HepG2 (cell line): ENCODE results near the gene ATAD3C. TPM values are rescaled to one million over a fixed set of nuclear protein-coding genes. Genes with fewer than 3 reads are reported as not detected.
A peak's percentile ranks its signal among the peaks of the same experiment; 100 is the strongest.

Experiments
- ATAC-seq: fragments of 200-7000 bp; cut with Tn5 transposase; 3 replicates; pipeline ENCODE4 v1.9.1; 2020; ENCODE audit warnings: mild to moderate bottlenecking, moderate library complexity
- BruUV-seq: library from RNA; stranded (reverse); fragments of 400-500 nt; replicated peaks from 2 replicates; lab custom pipeline; 2021; lab: Mats Ljungman, UMichigan
- CTCF ChIA-PET: fragments of 300-600 bp; formaldehyde crosslinking; extraction: SDS; loops from one replicate; lab custom pipeline; 2021; ENCODE audit warnings: low total read pairs, inconsistent platforms, low intra/inter-chr PET ratio; lab: Yijun Ruan, JAX
- POLR2A ChIA-PET: fragments of 350-600 bp; sonication (Branson Sonifier 250); formaldehyde crosslinking; loops from one replicate; lab custom pipeline; 2020; ENCODE audit warnings: antibody characterized with exemption, inconsistent platforms; lab: Yijun Ruan, JAX
- DNase-seq: peaks from one replicate; pipeline ENCODE4 v3.0.0-alpha.2; 2015; ENCODE audit warnings: low spot score
- FAIRE-seq: peaks from 3 replicates; lab custom pipeline; 2011; peaks lifted over from hg19 to GRCh38; lab: Jason Lieb, UNC
- H2AFZ ChIP-seq: one replicate; pipeline ENCODE4 v1.6.1; 2011; ENCODE audit warnings: low read length, inconsistent platforms
- H3K27ac ChIP-seq: fragments of 300-600 bp; 3 replicates; pipeline ENCODE4 v1.8.0; 2011; ENCODE audit warnings: mixed run types, mild to moderate bottlenecking, mixed read lengths, low read length, inconsistent platforms; ENCODE audit not compliant: insufficient read depth; ENCODE audit errors: extremely low read length
- H3K27me3 ChIP-seq, 2 experiments: fragments of 200-600 bp in 1 of 2; 2 replicates in 1 of 2; 3 replicates in 1 of 2; pipeline versions ENCODE4 v1.6.0 to v1.8.0; 2011; ENCODE audit warnings: low read length in 2 of 2, mild to moderate bottlenecking in 2 of 2, moderate library complexity in 2 of 2, inconsistent platforms in 1 of 2; ENCODE audit not compliant: insufficient read depth in 2 of 2, control insufficient read depth in 1 of 2
- H3K36me3 ChIP-seq, 2 experiments: fragments of 200-600 bp in 1 of 2; replicated peaks in 1 of 2; 2 replicates in 1 of 2; 3 replicates in 1 of 2; pipeline versions ENCODE4 v1.5.1 to v1.8.0; 2011; ENCODE audit warnings: low read length in 2 of 2, inconsistent platforms in 1 of 2; ENCODE audit not compliant: insufficient read depth in 2 of 2, control insufficient read depth in 1 of 2
- H3K4me1 ChIP-seq: 2 replicates; pipeline ENCODE4 v1.5.1; 2012; ENCODE audit warnings: low read length, inconsistent platforms; ENCODE audit not compliant: insufficient read depth
- H3K4me2 ChIP-seq: 2 replicates; pipeline ENCODE4 v1.6.0; 2011; ENCODE audit warnings: low read depth, low read length, inconsistent platforms
- H3K4me3 ChIP-seq, 3 experiments: fragments of 200-600 bp in 1 of 3; sonication (generic), shearing (Covaris generic) in 1 of 3; replicated peaks in 1 of 3; 2 replicates each; pipeline ENCODE4 v1.5.1; 2011 to 2016; ENCODE audit warnings: low read length in 3 of 3, inconsistent platforms in 2 of 3, low read depth in 2 of 3, mild to moderate bottlenecking in 2 of 3, control low read depth in 1 of 3, mixed read lengths in 1 of 3; ENCODE audit not compliant: insufficient read depth in 1 of 3
- H3K79me2 ChIP-seq: one replicate; pipeline ENCODE4 v1.6.1; 2011; ENCODE audit warnings: low read length, inconsistent platforms; ENCODE audit not compliant: insufficient read depth
- H3K9ac ChIP-seq: 2 replicates; pipeline ENCODE4 v1.6.0; 2011; ENCODE audit warnings: mild to moderate bottlenecking, low read depth, low read length, inconsistent platforms; ENCODE audit not compliant: insufficient read depth
- H3K9me3 ChIP-seq: 2 replicates; pipeline ENCODE4 v1.5.1; 2012; ENCODE audit warnings: mild to moderate bottlenecking, low read length
- H4K20me1 ChIP-seq: 2 replicates; pipeline ENCODE4 v1.6.0; 2011; ENCODE audit warnings: inconsistent platforms, mild to moderate bottlenecking, low read length, moderate library complexity; ENCODE audit not compliant: insufficient read depth
- AGO1 ChIP-seq: fragments of 200-400 bp; formaldehyde crosslinking; IDR thresholded peaks from 2 replicates; pipeline ENCODE4 v1.6.1; 2017; ENCODE audit warnings: mild to moderate bottlenecking, low read depth, low read length, moderate library complexity; ENCODE audit not compliant: poor library complexity, severe bottlenecking
- ARNT2 ChIP-seq: sonication (generic); formaldehyde crosslinking; IDR thresholded peaks from 2 replicates; pipeline ENCODE4 v1.8.0; 2022; ENCODE audit warnings: mild to moderate bottlenecking, low read depth, missing genetic modification reagents, moderate library complexity
- HDAC6 ChIP-seq: fragments of 200-600 bp; sonication (generic); IDR thresholded peaks from 2 replicates; pipeline ENCODE4 v1.7.0; 2017; ENCODE audit warnings: mild to moderate bottlenecking, antibody characterized with exemption, low read length, low read depth
- NR2C2 ChIP-seq: sonication (generic); formaldehyde crosslinking; IDR thresholded peaks from 2 replicates; pipeline ENCODE4 v1.4.0; 2020; ENCODE audit warnings: missing genetic modification reagents, mild to moderate bottlenecking, moderate library complexity, borderline replicate concordance
- RBFOX2 ChIP-seq: fragments of 200-400 bp; formaldehyde crosslinking; IDR thresholded peaks from 2 replicates; pipeline ENCODE4 v1.6.1; 2017; ENCODE audit warnings: low read depth, mild to moderate bottlenecking, low read length
- SAFB2 ChIP-seq: sonication (generic); formaldehyde crosslinking; IDR thresholded peaks from 2 replicates; pipeline ENCODE4 v1.5.1; 2020; ENCODE audit warnings: missing genetic modification reagents, low read depth, mild to moderate bottlenecking, borderline replicate concordance
- SALL2 ChIP-seq: sonication (generic); formaldehyde crosslinking; IDR thresholded peaks from 2 replicates; pipeline ENCODE4 v1.8.1; 2023; ENCODE audit warnings: mild to moderate bottlenecking, missing genetic modification reagents, inconsistent platforms
- SP1 ChIP-seq, 2 experiments: fragments of 450-650 bp in 1 of 2; sonication (generic) in 1 of 2; formaldehyde crosslinking in 1 of 2; IDR thresholded peaks; 2 replicates each; pipeline versions ENCODE4 v1.4.0 to v1.6.1; 2016 to 2020; ENCODE audit warnings: missing genetic modification reagents in 1 of 2
- TAF15 ChIP-seq: fragments of 200-400 bp; formaldehyde crosslinking; IDR thresholded peaks from one replicate; pipeline ENCODE4 v1.6.1; 2018; ENCODE audit warnings: mild to moderate bottlenecking, low read depth, low read length; ENCODE audit not compliant: poor library complexity, severe bottlenecking
- ZNF136 ChIP-seq: sonication (generic); formaldehyde crosslinking; IDR thresholded peaks from 2 replicates; pipeline ENCODE4 v1.8.1; 2022; ENCODE audit warnings: low read depth, mild to moderate bottlenecking, moderate library complexity, missing genetic modification reagents
- ZNF138 ChIP-seq: sonication (generic); formaldehyde crosslinking; IDR thresholded peaks from 2 replicates; pipeline ENCODE4 v1.5.0; 2020; ENCODE audit warnings: mild to moderate bottlenecking, low read depth, missing genetic modification reagents
- ZNF235 ChIP-seq: sonication (generic); formaldehyde crosslinking; IDR thresholded peaks from 2 replicates; pipeline ENCODE4 v1.8.1; 2023; ENCODE audit warnings: mild to moderate bottlenecking, missing genetic modification reagents, borderline replicate concordance
- ZNF678 ChIP-seq: sonication (generic); formaldehyde crosslinking; IDR thresholded peaks from 2 replicates; pipeline ENCODE4 v1.4.0; 2020; ENCODE audit warnings: mild to moderate bottlenecking, missing genetic modification reagents
- ZSCAN29 ChIP-seq: sonication (generic); formaldehyde crosslinking; conservative IDR thresholded peaks from 2 replicates; pipeline ENCODE4 v1.4.0; 2020; ENCODE audit warnings: mild to moderate bottlenecking, missing genetic modification reagents
- whole genome bisulfite sequencing: methylation state at CpG from one replicate; pipeline ENCODE4 v1.1.6; 2017; ENCODE audit warnings: low lambda C conversion rate; 5-methylcytosine and 5-hydroxymethylcytosine counted together
- in situ Hi-C: cut with HindIII; loops from 2 replicates; pipeline ENCODE4 v1.10.0; 2017; ENCODE audit warnings: low pct_unique_long_range_greater_than_20kb; ENCODE audit not compliant: extremely low pct_ligation_motif_present
- intact Hi-C: fragments of 100-400 bp; cut with micrococcal nuclease; formaldehyde crosslinking; loops from one replicate; pipeline ENCODE4 v1.10.0; 2022; ENCODE audit not compliant: unreplicated experiment
- polyA plus RNA-seq, 8 experiments: library from polyadenylated mRNA; depleted of rRNA in 3 of 8; stranded (reverse) in 7 of 8; unstranded in 1 of 8; fragments of >200 nt; fragmentation: Illumina TruSeq in 4 of 8; extraction: Trizol in 4 of 8; gene quantifications; 2 replicates each; pipeline versions ENCODE4 v1.2.1 to v1.2.3, GENCODE V29; 2011 to 2016; ENCODE audit warnings: low read depth in 4 of 8, missing spikeins in 1 of 8, mixed read lengths in 1 of 8; ENCODE audit not compliant: insufficient read depth in 1 of 8
- total RNA-seq, 5 experiments: library from RNA; depleted of rRNA; stranded (reverse); fragments of >200 nt; fragmentation: Illumina TruSeq; extraction: Trizol; gene quantifications; 2 replicates each; pipeline ENCODE4 v1.2.3, GENCODE V29; 2016; ENCODE audit warnings: low read depth in 1 of 5
- TF ChIP-seq, protein P1 (sequence below): sonication (generic); formaldehyde crosslinking; IDR thresholded peaks from 2 replicates; pipeline ENCODE4 v1.8.0; 2022; ENCODE audit warnings: mild to moderate bottlenecking, missing genetic modification reagents, borderline replicate concordance
- TF ChIP-seq, protein P2 (sequence below), 2 experiments: sonication (generic) in 1 of 2; formaldehyde crosslinking in 1 of 2; IDR thresholded peaks; 2 replicates each; pipeline versions ENCODE4 v1.4.0 to v1.6.1; 2016 to 2020; ENCODE audit warnings: borderline replicate concordance in 1 of 2, low read depth in 1 of 2, mild to moderate bottlenecking in 1 of 2, missing genetic modification reagents in 1 of 2

The ATAD3C gene
- total and polyA plus RNA-seq, 2 of the 13 experiments (the other 11 are each of a cell fraction or from before 2014, with no cell fraction given) = 2.4 to 3.2 TPM

DNA sequence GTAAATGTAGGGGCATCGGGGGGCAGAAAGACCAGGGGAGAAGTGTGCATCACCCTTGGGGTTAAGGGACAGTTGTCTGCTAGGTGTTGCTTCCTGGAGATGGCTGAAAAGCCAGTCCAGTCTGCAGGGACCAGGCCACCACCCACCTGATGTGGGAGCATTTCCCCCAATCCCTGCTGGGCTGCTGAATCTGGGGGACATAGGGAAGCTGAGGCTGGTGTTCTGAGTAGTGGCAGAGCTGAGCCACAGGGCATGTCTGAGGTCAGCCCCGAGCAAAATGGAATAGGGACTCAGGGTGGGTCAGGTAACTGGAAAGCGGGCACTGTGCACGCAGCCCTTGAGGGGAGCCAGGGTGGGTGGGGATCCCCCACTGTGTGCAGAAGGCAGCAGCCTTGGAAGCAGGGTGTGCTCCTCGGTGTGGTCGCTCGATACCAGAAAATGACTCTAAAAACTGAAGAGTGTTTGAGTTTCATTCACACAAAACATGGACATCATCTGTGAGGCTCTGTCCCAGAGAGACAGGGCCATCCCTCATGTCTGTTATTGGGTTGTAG is 48.0 kb upstream of the ATAD3C start:
- BruUV-seq = no TSS peak
- Histone ChIP-seq H3K4me3 (peak overlapping the region in 2 of 3 experiments; percentile 25 to 95; a peak in 3 of 6 replicates), H3K36me3 (peaks cover 11 to 41% of the 10 kb centered on the region in 2 experiments; a peak in 3 of 5 replicates), H3K9me3 (no peaks in the 10 kb centered on the region), H3K9ac (peak overlapping the region; percentile 52), H3K4me2 (peak overlapping the region; percentile 94), H3K27me3 (no peaks in the 10 kb centered on the region), H3K27ac (peak overlapping the region; percentile 85), H4K20me1 (peaks cover 17% of the 10 kb centered on the region), H3K4me1 (peaks cover 69% of the 10 kb centered on the region), H2AFZ (no peak overlapping the region), H3K79me2 (peaks cover 59% of the 10 kb centered on the region)
- no peak for DNase-seq
- WGBS = 88% methylated on average over 6 of the region's 7 CpGs
- no peak for ATAC-seq
- FAIRE-seq = no peak
- ChIA-PET CTCF (no interaction called here), POLR2A (interaction anchor here (0.9 to 12.4 kb wide), 10 partner anchors 13 to 104 kb away, joined by 3 to 355 read pairs (median 10); partner anchors contain the start of genes ANKRD65, MXRA8 and VWA1)
- intact Hi-C loops (no loop called here), in situ Hi-C loops (loop anchor here (5.0 kb wide), 1 partner anchor 36 kb away; the partner anchor contains the start of gene VWA1)
- no peak for TF ChIP-seq SALL2 (CRISPR knock-in tag)
- TF ChIP-seq RBFOX2 = 0 out of 2 replicates have a peak, but pooled peaks have one; percentile 27
- TF ChIP-seq SP1 (IDR thresholded peaks at IDR 0.05) = no peak
- no peak for TF ChIP-seq SP1 (CRISPR knock-in tag; IDR thresholded peaks at IDR 0.05)
- TF ChIP-seq ZSCAN29 = 0 out of 2 replicates have a peak, but pooled peaks have one; percentile 5
- no peak for TF ChIP-seq ZNF138
- 0 out of 2 replicates have a peak, but pooled peaks have one; percentile 12 for TF ChIP-seq SAFB2
- no peak for TF ChIP-seq TAF15
- TF ChIP-seq NR2C2 (CRISPR knock-in tag) = no peak
- TF ChIP-seq ZNF136 (CRISPR knock-in tag) = no peak
- TF ChIP-seq, protein P1, sequence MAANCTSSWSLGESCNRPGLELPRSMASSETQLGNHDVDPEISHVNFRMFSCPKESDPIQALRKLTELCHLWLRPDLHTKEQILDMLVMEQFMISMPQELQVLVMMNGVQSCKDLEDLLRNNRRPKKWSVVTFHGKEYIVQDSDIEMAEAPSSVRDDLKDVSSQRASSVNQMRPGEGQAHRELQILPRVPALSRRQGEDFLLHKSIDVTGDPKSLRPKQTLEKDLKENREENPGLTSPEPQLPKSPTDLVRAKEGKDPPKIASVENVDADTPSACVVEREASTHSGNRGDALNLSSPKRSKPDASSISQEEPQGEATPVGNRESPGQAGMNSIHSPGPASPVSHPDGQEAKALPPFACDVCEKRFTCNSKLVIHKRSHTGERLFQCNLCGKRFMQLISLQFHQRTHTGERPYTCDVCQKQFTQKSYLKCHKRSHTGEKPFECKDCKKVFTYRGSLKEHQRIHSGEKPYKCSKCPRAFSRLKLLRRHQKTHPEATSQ (CRISPR knock-in tag) = no peak
- TF ChIP-seq ZNF235 (CRISPR knock-in tag) = 0 out of 2 replicates have a peak, but pooled peaks have one; percentile 26
- TF ChIP-seq, protein P2, sequence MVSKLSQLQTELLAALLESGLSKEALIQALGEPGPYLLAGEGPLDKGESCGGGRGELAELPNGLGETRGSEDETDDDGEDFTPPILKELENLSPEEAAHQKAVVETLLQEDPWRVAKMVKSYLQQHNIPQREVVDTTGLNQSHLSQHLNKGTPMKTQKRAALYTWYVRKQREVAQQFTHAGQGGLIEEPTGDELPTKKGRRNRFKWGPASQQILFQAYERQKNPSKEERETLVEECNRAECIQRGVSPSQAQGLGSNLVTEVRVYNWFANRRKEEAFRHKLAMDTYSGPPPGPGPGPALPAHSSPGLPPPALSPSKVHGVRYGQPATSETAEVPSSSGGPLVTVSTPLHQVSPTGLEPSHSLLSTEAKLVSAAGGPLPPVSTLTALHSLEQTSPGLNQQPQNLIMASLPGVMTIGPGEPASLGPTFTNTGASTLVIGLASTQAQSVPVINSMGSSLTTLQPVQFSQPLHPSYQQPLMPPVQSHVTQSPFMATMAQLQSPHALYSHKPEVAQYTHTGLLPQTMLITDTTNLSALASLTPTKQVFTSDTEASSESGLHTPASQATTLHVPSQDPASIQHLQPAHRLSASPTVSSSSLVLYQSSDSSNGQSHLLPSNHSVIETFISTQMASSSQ (IDR thresholded peaks at IDR 0.05; ENCODE audit: low read depth) = no peak
- TF ChIP-seq, protein P2 (CRISPR knock-in tag; IDR thresholded peaks at IDR 0.05; ENCODE audit: borderline replicate concordance) = no peak
- 0 out of 2 replicates have a peak, but pooled peaks have one; percentile 30 for TF ChIP-seq ARNT2 (CRISPR knock-in tag)
- TF ChIP-seq ZNF678 (CRISPR knock-in tag) = no peak
- TF ChIP-seq HDAC6 = no peak
- no peak for TF ChIP-seq AGO1
